ENCODE results near the gene THSD7A. TPM values are rescaled to one million over a fixed set of nuclear protein-coding genes. Genes with fewer than 3 reads are reported as not detected.

THSD7A gene
- total and polyA plus RNA-seq, 9 of the 15 experiments (the other 6 are each of a cell fraction or from before 2014, with no cell fraction given) = 0.01 to 0.02 TPM; not detected in 7

- FAIRE-seq = no peak
- Histone ChIP-seq H2AFZ (ENCODE audit: low read depth, low read length) (no peak overlapping the region), H3K27ac (ENCODE audit: extremely low read depth, low read depth, low read length) (no peak overlapping the region), H3K27me3 (ENCODE audit: control insufficient read depth in 2 of 2, insufficient read depth in 2 of 2, low read length in 2 of 2) (no peaks in the 10 kb centered on the region), H3K9me3 (replicated peaks; ENCODE audit: control insufficient read depth, insufficient read depth, low read depth, low read length) (no peaks in the 10 kb centered on the region), H3K9ac (ENCODE audit: insufficient read depth in 1 of 2, low read depth in 2 of 2, low read length in 2 of 2) (no peak overlapping the region), H3K4me3 (no peak overlapping the region), H3K4me1 (replicated peaks in 1 of 2; ENCODE audit: control insufficient read depth in 2 of 2, insufficient read depth in 2 of 2, low read length in 2 of 2) (no peaks in the 10 kb centered on the region), H3K9me1 (ENCODE audit: control insufficient read depth, insufficient read depth, low read length) (no peaks in the 10 kb centered on the region), H4K20me1 (replicated peaks; ENCODE audit: control insufficient read depth, insufficient read depth, low read length) (no peaks in the 10 kb centered on the region), H3K4me2 (ENCODE audit: insufficient read depth, low read length) (no peak overlapping the region), H3K36me3 (ENCODE audit: control insufficient read depth, insufficient read depth, low read length) (no peaks in the 10 kb centered on the region), H3K79me2 (ENCODE audit: control insufficient read depth, insufficient read depth, low read length) (no peaks in the 10 kb centered on the region)
- 4% methylated on average over 2 of the region's 2 CpGs for whole genome bisulfite sequencing (ENCODE audit: insufficient coverage, low coverage, missing lambda C conversion rate)
- no TSS peak for BruUV-seq (replicated peaks)
- in situ Hi-C loops (cut with MboI) = no loop called here
- no peak for ATAC-seq
- no peak for DNase-seq (ENCODE audit: extremely low read depth in 1 of 4, low spot score in 3 of 4)
- intact Hi-C loops (cut with micrococcal nuclease) = no loop called here
- CTCF ChIA-PET (ENCODE audit: low intra/inter-chr PET ratio) = no interaction called here
- POLR2A ChIA-PET = no interaction called here
- TF ChIP-seq MEF2D (tag; conservative IDR thresholded peaks at IDR 0.05; ENCODE audit: low read depth) (no peak), PATZ1 (CRISPR knock-in tag; IDR thresholded peaks at IDR 0.05; ENCODE audit: borderline replicate concordance) (no peak), ZBTB7A (IDR thresholded peaks at IDR 0.05; ENCODE audit: borderline replicate concordance, control insufficient read depth, low read depth, low read length) (no peak), MAZ (CRISPR knock-in tag; conservative IDR thresholded peaks at IDR 0.05 in 1 of 2, IDR thresholded peaks at IDR 0.05 in 1 of 2) (no peak), CREB3 (tag; conservative IDR thresholded peaks at IDR 0.05; ENCODE audit: low read depth) (no peak), ZNF644 (tag; IDR thresholded peaks at IDR 0.05; ENCODE audit: low read depth) (no peak), GTF2F1 (IDR thresholded peaks at IDR 0.05; ENCODE audit: low read depth, low read length) (no peak), TEAD1 (CRISPR knock-in tag; IDR thresholded peaks at IDR 0.05) (no peak)
These were observed 206.3 kb downstream of the THSD7A start for GRCh38 chr7:11625669-11626068.
